NAMALWA (cell line): ENCODE results near the gene ATP1A1.

Source experiments
- DNase-seq: peaks from one replicate; pipeline ENCODE4 v3.0.0-alpha.2; 2015; ENCODE audit warnings: low spot score

The ATP1A1 gene

GRCh38 chr1:116372651-116373430 is at the start of gene ATP1A1:
Gene ATP1A1 (plus strand): TSS chr1:116373244. CDS start chr1:116373512, 268 bp downstream.
- peak; percentile 95 for DNase-seq

GRCh38 chr1:116323491-116323890 is 49.6 kb upstream of the ATP1A1 start:
- no peak for DNase-seq

- DNase-seq, result no peak
Observed at GRCh38 chr1:116324411-116324810, 48.6 kb upstream of the ATP1A1 start.

- DNase-seq, result no peak
Observed at GRCh38 chr1:116325104-116325503, 47.9 kb upstream of the ATP1A1 start.

GRCh38 chr1:116325922-116326321 is 47.1 kb upstream of the ATP1A1 start:
- DNase-seq, result no peak

GRCh38 chr1:116326486-116326885 is 46.6 kb upstream of the ATP1A1 start:
- no peak for DNase-seq

GRCh38 chr1:116328671-116329070 is 44.4 kb upstream of the ATP1A1 start:
- DNase-seq, result no peak

- DNase-seq, result no peak
Observed at GRCh38 chr1:116329524-116330341, 43.3 kb upstream of the ATP1A1 start.

- no peak for DNase-seq
Observed at GRCh38 chr1:116330342-116330652, 42.7 kb upstream of the ATP1A1 start.

GRCh38 chr1:116330846-116331245 is 42.2 kb upstream of the ATP1A1 start:
- no peak for DNase-seq

- no peak for DNase-seq
Observed at GRCh38 chr1:116331523-116331922, 41.5 kb upstream of the ATP1A1 start.

- DNase-seq, result no peak
Observed at GRCh38 chr1:116332451-116332850, 40.6 kb upstream of the ATP1A1 start.

- no peak for DNase-seq
Observed at GRCh38 chr1:116333171-116334014, 39.7 kb upstream of the ATP1A1 start.

GRCh38 chr1:116334015-116334547 is 39.0 kb upstream of the ATP1A1 start:
- no peak for DNase-seq

- DNase-seq, result no peak
Observed at GRCh38 chr1:116334868-116335635, 38.0 kb upstream of the ATP1A1 start.

- no peak for DNase-seq
Observed at GRCh38 chr1:116335850-116336624, 37.0 kb upstream of the ATP1A1 start.

GRCh38 chr1:116337398-116337797 is 35.6 kb upstream of the ATP1A1 start:
- no peak for DNase-seq

- no peak for DNase-seq
Observed at GRCh38 chr1:116338400-116338799, 34.6 kb upstream of the ATP1A1 start.

- DNase-seq, result no peak
Observed at GRCh38 chr1:116340506-116341231, 32.4 kb upstream of the ATP1A1 start.

GRCh38 chr1:116343019-116343418 is 30.0 kb upstream of the ATP1A1 start:
- no peak for DNase-seq
